Upper lobe of right lung (tissue), 1 donor: ENCODE measurements around the gene CD47. TPM values are rescaled to one million over a fixed set of nuclear protein-coding genes. Genes with fewer than 3 reads are reported as not detected.

Experiments used
- ATAC-seq: fragments of 200-7000 bp; cut with Tn5 transposase; one replicate; pipeline ENCODE4 v1.9.1; 2020; ENCODE audit warnings: mild to moderate bottlenecking, moderate library complexity
- DNase-seq: peaks from one replicate; pipeline ENCODE4 v3.0.0-alpha.2; 2020
- H3K27ac ChIP-seq: fragments of 200-600 bp; one replicate; pipeline ENCODE4 v1.8.0; 2022
- H3K27me3 ChIP-seq: fragments of 200-600 bp; one replicate; pipeline ENCODE4 v1.8.0; 2022; ENCODE audit warnings: mild to moderate bottlenecking
- H3K36me3 ChIP-seq: fragments of 200-600 bp; one replicate; pipeline ENCODE4 v1.8.0; 2022
- H3K4me1 ChIP-seq: fragments of 200-600 bp; one replicate; pipeline ENCODE4 v1.8.0; 2022
- H3K4me3 ChIP-seq: fragments of 200-600 bp; one replicate; pipeline ENCODE4 v1.8.0; 2022; ENCODE audit warnings: mild to moderate bottlenecking
- H3K9me3 ChIP-seq: fragments of 200-600 bp; one replicate; pipeline ENCODE4 v1.8.0; 2022
- intact Hi-C: fragments of 100-400 bp; cut with DNase I; formaldehyde crosslinking; loops from one replicate; pipeline ENCODE4 v1.11.0; 2022
- total RNA-seq: library from RNA; stranded (reverse); fragmentation: NEBNext Ultra II Directional; extraction: Animal tissue kit (Norgen Biotek cat#: 25700); gene quantifications from one replicate; pipeline ENCODE4 v1.2.1, GENCODE V29; 2021
- TF ChIP-seq, protein P1 (sequence below): fragments of 200-600 bp; IDR thresholded peaks from one replicate; pipeline ENCODE4 v1.8.0; 2022; ENCODE audit warnings: antibody characterized with exemption
- donor health status: DM: no; HTN: yes; CAD: no; lungs with severe emphysema.

Gene CD47
- total RNA-seq, 1 donor from 2014 or later: 228 TPM

DNA sequence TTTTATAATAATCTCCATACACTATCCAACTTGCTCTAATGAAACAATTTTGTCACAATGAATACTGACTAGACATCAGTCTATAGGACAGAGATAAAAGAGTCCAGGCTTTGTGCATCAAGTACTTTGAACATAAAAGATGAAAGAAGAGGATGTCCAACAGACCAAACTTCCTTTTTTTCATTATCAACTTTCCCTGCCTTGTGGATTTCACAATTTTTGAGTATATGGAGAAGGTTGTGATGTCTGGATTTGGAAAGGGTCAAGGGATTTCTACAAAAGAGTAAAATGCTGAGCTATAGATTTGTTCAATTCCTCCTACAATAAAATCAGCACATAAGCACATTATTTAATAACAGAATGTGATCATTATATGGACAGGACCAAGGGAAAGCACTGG, 25.7 kb downstream of the CD47 start:
- Histone ChIP-seq H3K4me3 (no peak overlapping the region), H3K9me3 (no peaks in the 10 kb centered on the region), H3K27me3 (no peaks in the 10 kb centered on the region), H3K27ac (no peak overlapping the region), H3K36me3 (peaks cover 29% of the 10 kb centered on the region), H3K4me1 (no peaks in the 10 kb centered on the region)
- DNase-seq: no peak
- intact Hi-C loops: no loop called here
- no peak for ATAC-seq
- TF ChIP-seq, protein P1, sequence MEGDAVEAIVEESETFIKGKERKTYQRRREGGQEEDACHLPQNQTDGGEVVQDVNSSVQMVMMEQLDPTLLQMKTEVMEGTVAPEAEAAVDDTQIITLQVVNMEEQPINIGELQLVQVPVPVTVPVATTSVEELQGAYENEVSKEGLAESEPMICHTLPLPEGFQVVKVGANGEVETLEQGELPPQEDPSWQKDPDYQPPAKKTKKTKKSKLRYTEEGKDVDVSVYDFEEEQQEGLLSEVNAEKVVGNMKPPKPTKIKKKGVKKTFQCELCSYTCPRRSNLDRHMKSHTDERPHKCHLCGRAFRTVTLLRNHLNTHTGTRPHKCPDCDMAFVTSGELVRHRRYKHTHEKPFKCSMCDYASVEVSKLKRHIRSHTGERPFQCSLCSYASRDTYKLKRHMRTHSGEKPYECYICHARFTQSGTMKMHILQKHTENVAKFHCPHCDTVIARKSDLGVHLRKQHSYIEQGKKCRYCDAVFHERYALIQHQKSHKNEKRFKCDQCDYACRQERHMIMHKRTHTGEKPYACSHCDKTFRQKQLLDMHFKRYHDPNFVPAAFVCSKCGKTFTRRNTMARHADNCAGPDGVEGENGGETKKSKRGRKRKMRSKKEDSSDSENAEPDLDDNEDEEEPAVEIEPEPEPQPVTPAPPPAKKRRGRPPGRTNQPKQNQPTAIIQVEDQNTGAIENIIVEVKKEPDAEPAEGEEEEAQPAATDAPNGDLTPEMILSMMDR: no peak

DNA sequence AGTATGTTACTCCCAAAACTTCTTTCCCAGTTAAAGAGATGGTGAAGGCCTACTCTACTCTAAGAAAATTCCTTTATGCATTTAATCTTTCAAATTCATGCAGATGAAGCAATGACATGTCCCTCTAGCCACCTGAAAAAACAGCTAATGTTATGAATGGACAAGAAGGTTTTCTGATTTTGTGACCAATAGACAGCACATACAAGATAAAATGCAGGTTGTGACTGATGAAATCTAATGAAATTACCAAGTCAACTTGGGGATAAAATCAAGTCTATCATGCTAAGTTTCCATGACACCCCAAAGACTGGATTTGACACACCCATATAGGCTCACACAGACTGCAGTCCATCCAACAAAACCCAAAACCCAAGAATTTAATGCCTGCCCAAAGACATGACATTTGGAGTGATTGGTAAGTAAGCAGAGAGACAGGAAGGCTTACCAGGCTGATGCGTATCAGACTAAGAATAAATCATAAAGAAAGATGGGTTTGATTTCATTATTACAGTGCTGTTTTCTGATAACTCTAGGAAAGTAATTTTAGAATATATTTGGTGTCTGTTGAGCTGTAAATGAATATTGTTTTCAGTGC, 26.4 kb downstream of the CD47 start:
- TF ChIP-seq, protein P1: no peak
- no peak overlapping the region for H3K4me3 ChIP-seq
- peaks cover 34% of the 10 kb centered on the region for H3K36me3 ChIP-seq
- no peaks in the 10 kb centered on the region for H3K9me3 ChIP-seq
- ATAC-seq (no peak), DNase-seq (no peak)
- intact Hi-C loops: no loop called here
- H3K4me1 ChIP-seq: no peaks in the 10 kb centered on the region
- no peaks in the 10 kb centered on the region for H3K27me3 ChIP-seq
- no peak overlapping the region for H3K27ac ChIP-seq

DNA sequence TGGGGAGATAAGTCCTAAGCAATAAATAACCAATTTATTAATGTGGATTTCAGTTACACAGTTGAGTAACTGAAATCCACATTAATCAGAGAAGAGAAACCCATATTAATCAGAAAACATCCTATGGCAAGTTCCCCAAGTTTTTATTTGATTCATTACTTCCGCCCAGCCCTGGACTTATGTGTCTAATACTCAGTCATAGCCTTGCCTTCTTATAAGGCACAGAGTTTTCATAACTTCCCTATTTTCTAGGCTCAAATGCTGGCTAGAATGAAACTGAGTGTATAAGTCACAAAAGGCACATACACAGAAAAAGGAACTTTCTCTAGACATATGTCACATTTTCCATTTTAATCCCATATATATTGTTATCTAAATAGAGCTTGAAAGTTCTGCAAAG, 28.8 kb downstream of the CD47 start:
- Histone ChIP-seq H3K36me3 (peaks cover 46% of the 10 kb centered on the region), H3K27me3 (no peaks in the 10 kb centered on the region), H3K4me1 (no peaks in the 10 kb centered on the region), H3K4me3 (no peak overlapping the region), H3K9me3 (no peaks in the 10 kb centered on the region), H3K27ac (no peak overlapping the region)
- DNase-seq (no peak), ATAC-seq (peak; percentile 85)
- TF ChIP-seq, protein P1: no peak
- intact Hi-C loops: no loop called here

DNA sequence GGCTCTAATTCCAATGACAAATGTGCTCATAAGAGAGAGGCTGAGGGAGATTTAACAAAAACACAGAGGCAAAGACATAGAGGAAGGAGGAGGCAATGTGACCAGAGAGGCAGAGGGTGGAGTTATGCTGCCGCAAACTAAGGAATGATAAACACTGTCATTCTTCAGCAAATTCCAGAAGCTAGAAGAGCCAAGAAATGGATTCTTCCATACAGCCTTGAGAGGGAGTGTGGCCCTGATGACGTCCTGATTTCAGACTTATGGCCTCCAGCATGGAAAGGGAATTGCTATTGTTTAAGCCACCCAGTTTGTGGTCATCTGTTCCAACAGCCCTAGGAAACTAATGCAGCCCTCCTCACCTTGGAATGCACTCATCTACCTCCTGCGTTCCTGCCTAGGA, 30.5 kb downstream of the CD47 start:
- Histone ChIP-seq H3K4me1 (no peaks in the 10 kb centered on the region), H3K27ac (no peak overlapping the region), H3K4me3 (no peak overlapping the region), H3K9me3 (no peaks in the 10 kb centered on the region), H3K27me3 (no peaks in the 10 kb centered on the region), H3K36me3 (peaks cover 40% of the 10 kb centered on the region)
- TF ChIP-seq, protein P1: no peak
- intact Hi-C loops: no loop called here
- DNase-seq (no peak), ATAC-seq (no peak)

DNA sequence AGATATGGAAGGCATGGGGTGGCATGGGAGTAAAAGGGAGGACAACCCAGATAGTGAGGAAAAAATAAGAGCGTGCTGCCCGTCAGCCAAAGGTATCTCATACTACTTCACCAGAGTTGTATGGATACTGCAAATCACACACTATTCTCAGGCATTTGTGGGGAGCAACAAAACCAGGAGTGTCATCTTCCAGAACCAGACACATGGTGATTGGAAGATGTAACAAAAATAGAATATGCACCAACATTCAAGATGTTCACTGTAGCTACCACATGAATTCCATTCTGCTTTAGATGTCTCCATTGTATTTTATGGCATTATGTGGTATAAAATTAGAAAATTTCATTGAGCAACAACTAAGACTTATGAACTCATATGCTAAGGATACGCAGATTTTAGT, 34.9 kb downstream of the CD47 start:
- intact Hi-C loops: no loop called here
- DNase-seq (no peak), ATAC-seq (no peak)
- peaks cover 56% of the 10 kb centered on the region for H3K36me3 ChIP-seq
- TF ChIP-seq, protein P1: no peak
- H3K4me1 ChIP-seq: no peaks in the 10 kb centered on the region
- no peak overlapping the region for H3K27ac ChIP-seq
- no peak overlapping the region for H3K4me3 ChIP-seq
- H3K27me3 ChIP-seq: no peaks in the 10 kb centered on the region
- no peaks in the 10 kb centered on the region for H3K9me3 ChIP-seq

DNA sequence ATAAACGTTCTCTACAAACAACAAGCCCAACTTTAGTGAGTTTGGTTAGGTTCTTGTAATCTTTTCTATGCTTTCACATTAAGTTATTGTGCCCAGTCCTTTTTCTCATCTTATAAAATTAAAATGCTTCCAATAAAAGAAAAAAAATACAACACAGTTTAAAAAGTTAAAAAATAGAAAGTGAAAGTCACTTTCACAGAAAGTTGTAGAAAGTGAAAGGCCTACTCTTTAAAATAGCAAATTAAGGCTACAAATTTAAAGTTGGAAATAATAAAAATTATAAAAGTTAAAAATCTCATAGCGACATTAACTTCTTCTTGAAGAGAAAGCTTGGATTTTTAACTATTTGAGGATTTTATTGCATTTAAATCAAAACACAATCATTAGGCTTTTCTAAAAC, 35.9 kb downstream of the CD47 start:
- intact Hi-C loops: no loop called here
- H3K9me3 ChIP-seq: no peaks in the 10 kb centered on the region
- peaks cover 58% of the 10 kb centered on the region for H3K36me3 ChIP-seq
- no peak overlapping the region for H3K27ac ChIP-seq
- H3K27me3 ChIP-seq: no peaks in the 10 kb centered on the region
- no peak for ATAC-seq
- no peak for DNase-seq
- H3K4me3 ChIP-seq: no peak overlapping the region
- TF ChIP-seq, protein P1: no peak
- no peaks in the 10 kb centered on the region for H3K4me1 ChIP-seq
